Measurements from ENCODE around the gene HLA-DOA. TPM values are rescaled to one million over a fixed set of nuclear protein-coding genes. Genes with fewer than 3 reads are reported as not detected.

Gene HLA-DOA
- total RNA-seq, 1 donor from 2014 or later: not detected

- DNase-seq (ENCODE audit: extremely low spot score, unreplicated experiment): no peak
- H3K4me1 Mint-ChIP-seq (ENCODE audit: unreplicated experiment): no peaks in the 10 kb centered on the region
- no peak overlapping the region for H3K27ac Mint-ChIP-seq (ENCODE audit: unreplicated experiment)
- peaks cover 82% of the 10 kb centered on the region for H3K27me3 Mint-ChIP-seq (ENCODE audit: unreplicated experiment)
- H3K36me3 Mint-ChIP-seq (ENCODE audit: unreplicated experiment): no peaks in the 10 kb centered on the region
- no peak for TF ChIP-seq CTCF (IDR thresholded peaks at IDR 0.05)
- H3K4me3 Mint-ChIP-seq (ENCODE audit: unreplicated experiment): no peak overlapping the region
- no peaks in the 10 kb centered on the region for H3K9me3 Mint-ChIP-seq (ENCODE audit: unreplicated experiment)
Measured at GRCh38 chr6:33050014-33050810, 40.8 kb upstream of the HLA-DOA start.

GRCh38 chr6:33049323-33050013, 40.1 kb upstream of the HLA-DOA start:
- Mint-ChIP-seq H3K4me1 (ENCODE audit: unreplicated experiment) (no peaks in the 10 kb centered on the region), H3K4me3 (ENCODE audit: unreplicated experiment) (no peak overlapping the region), H3K36me3 (ENCODE audit: unreplicated experiment) (no peaks in the 10 kb centered on the region), H3K27ac (ENCODE audit: unreplicated experiment) (no peak overlapping the region), H3K9me3 (ENCODE audit: unreplicated experiment) (no peaks in the 10 kb centered on the region), H3K27me3 (ENCODE audit: unreplicated experiment) (peaks cover 84% of the 10 kb centered on the region)
- no peak for DNase-seq (ENCODE audit: extremely low spot score, unreplicated experiment)
- no peak for TF ChIP-seq CTCF (IDR thresholded peaks at IDR 0.05)

- no peak for TF ChIP-seq CTCF (IDR thresholded peaks at IDR 0.05)
- Mint-ChIP-seq H3K9me3 (ENCODE audit: unreplicated experiment) (peaks cover 11% of the 10 kb centered on the region), H3K4me3 (ENCODE audit: unreplicated experiment) (no peak overlapping the region), H3K4me1 (ENCODE audit: unreplicated experiment) (no peaks in the 10 kb centered on the region), H3K27ac (ENCODE audit: unreplicated experiment) (no peak overlapping the region), H3K27me3 (ENCODE audit: unreplicated experiment) (peaks cover 75% of the 10 kb centered on the region), H3K36me3 (ENCODE audit: unreplicated experiment) (no peaks in the 10 kb centered on the region)
- no peak for DNase-seq (ENCODE audit: extremely low spot score, unreplicated experiment)
Measured at GRCh38 chr6:33040157-33040556, 30.8 kb upstream of the HLA-DOA start.

GRCh38 chr6:33036535-33036934, 27.1 kb upstream of the HLA-DOA start:
- TF ChIP-seq CTCF (IDR thresholded peaks at IDR 0.05): no peak
- no peaks in the 10 kb centered on the region for H3K36me3 Mint-ChIP-seq (ENCODE audit: unreplicated experiment)
- no peak for DNase-seq (ENCODE audit: extremely low spot score, unreplicated experiment)
- no peak overlapping the region for H3K27ac Mint-ChIP-seq (ENCODE audit: unreplicated experiment)
- peaks cover 8% of the 10 kb centered on the region for H3K9me3 Mint-ChIP-seq (ENCODE audit: unreplicated experiment)
- H3K4me3 Mint-ChIP-seq (ENCODE audit: unreplicated experiment): no peak overlapping the region
- H3K4me1 Mint-ChIP-seq (ENCODE audit: unreplicated experiment): no peaks in the 10 kb centered on the region
- H3K27me3 Mint-ChIP-seq (ENCODE audit: unreplicated experiment): peaks cover 83% of the 10 kb centered on the region

- Mint-ChIP-seq H3K4me3 (ENCODE audit: unreplicated experiment) (no peak overlapping the region), H3K4me1 (ENCODE audit: unreplicated experiment) (no peaks in the 10 kb centered on the region), H3K9me3 (ENCODE audit: unreplicated experiment) (peaks cover 8% of the 10 kb centered on the region), H3K27ac (ENCODE audit: unreplicated experiment) (no peak overlapping the region), H3K36me3 (ENCODE audit: unreplicated experiment) (no peaks in the 10 kb centered on the region), H3K27me3 (ENCODE audit: unreplicated experiment) (peaks cover 86% of the 10 kb centered on the region)
- DNase-seq (ENCODE audit: extremely low spot score, unreplicated experiment): no peak
- no peak for TF ChIP-seq CTCF (IDR thresholded peaks at IDR 0.05)
Measured at GRCh38 chr6:33034554-33034953, 25.2 kb upstream of the HLA-DOA start.

Data from osteocyte (in vitro differentiated cells).